Prostate gland (tissue), 2 donors: Measurements from ENCODE around the gene RNF144B.

Experiments
- POLR2AphosphoS5 ChIP-seq: sonication (generic); formaldehyde crosslinking; IDR thresholded peaks from one replicate; pipeline ENCODE4 v1.6.1; 2017; ENCODE audit warnings: antibody characterized with exemption
- TF ChIP-seq, protein P1 (sequence below), 4 experiments: fragments of 200-600 bp in 2 of 4; fragments of 450-650 bp in 2 of 4; sonication (generic) in 2 of 4; IDR thresholded peaks; 1 replicate in 3 of 4; 2 replicates in 1 of 4; pipeline ENCODE4 v1.5.1; 2016 to 2019; ENCODE audit warnings: antibody characterized with exemption in 4 of 4, mild to moderate bottlenecking in 2 of 4, moderate library complexity in 2 of 4

DNA sequence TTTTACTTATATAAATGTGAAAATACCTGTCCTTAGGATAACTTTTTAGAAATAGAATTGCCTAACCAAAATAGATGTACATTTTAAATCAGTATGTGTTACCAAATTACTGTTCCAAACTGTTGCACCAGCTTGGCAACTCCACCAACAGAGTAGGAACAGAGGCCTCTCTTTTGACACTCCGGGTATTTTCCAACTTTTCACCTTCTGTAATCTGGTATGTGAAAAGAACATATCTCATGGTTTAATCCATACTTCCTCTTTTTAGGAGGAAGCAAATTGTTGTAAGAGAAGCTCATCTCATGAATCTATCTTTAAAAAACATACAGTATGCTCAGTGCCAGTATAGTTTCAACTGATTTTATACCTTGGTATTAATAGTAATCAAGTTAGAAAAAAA, 24.9 kb downstream of the RNF144B start:
- TF ChIP-seq, protein P1, sequence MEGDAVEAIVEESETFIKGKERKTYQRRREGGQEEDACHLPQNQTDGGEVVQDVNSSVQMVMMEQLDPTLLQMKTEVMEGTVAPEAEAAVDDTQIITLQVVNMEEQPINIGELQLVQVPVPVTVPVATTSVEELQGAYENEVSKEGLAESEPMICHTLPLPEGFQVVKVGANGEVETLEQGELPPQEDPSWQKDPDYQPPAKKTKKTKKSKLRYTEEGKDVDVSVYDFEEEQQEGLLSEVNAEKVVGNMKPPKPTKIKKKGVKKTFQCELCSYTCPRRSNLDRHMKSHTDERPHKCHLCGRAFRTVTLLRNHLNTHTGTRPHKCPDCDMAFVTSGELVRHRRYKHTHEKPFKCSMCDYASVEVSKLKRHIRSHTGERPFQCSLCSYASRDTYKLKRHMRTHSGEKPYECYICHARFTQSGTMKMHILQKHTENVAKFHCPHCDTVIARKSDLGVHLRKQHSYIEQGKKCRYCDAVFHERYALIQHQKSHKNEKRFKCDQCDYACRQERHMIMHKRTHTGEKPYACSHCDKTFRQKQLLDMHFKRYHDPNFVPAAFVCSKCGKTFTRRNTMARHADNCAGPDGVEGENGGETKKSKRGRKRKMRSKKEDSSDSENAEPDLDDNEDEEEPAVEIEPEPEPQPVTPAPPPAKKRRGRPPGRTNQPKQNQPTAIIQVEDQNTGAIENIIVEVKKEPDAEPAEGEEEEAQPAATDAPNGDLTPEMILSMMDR (IDR thresholded peaks at IDR 0.05) = no peak
- no peak for TF ChIP-seq POLR2AphosphoS5
